Thyroid gland (tissue), 4 donors: Measurements from ENCODE around the gene ASCC1. TPM values are rescaled to one million over a fixed set of nuclear protein-coding genes. Genes with fewer than 3 reads are reported as not detected.

ENCODE experiments used
- DNase-seq, 2 donors: peaks; one replicate each; pipeline ENCODE4 v3.0.0-alpha.2; 2019
- H3K27ac ChIP-seq, 3 donors: fragments of 200-600 bp; sonication (generic); 1 replicate in 2 of 3; 2 replicates in 1 of 3; pipeline ENCODE4 v1.5.1; 2016 to 2019; ENCODE audit warnings: mild to moderate bottlenecking in 1 of 3, moderate library complexity in 1 of 3
- H3K27me3 ChIP-seq: fragments of 200-600 bp; sonication (generic); one replicate; pipeline ENCODE4 v1.5.1; 2019
- H3K36me3 ChIP-seq, 2 donors: fragments of 200-600 bp; sonication (generic); one replicate each; pipeline ENCODE4 v1.5.1; 2016 to 2019
- H3K4me1 ChIP-seq, 2 donors: fragments of 200-600 bp; sonication (generic); one replicate each; pipeline ENCODE4 v1.5.1; 2017 to 2019
- H3K4me3 ChIP-seq, 3 donors: fragments of 200-600 bp; sonication (generic); replicated peaks in 1 of 3; 1 replicate in 2 of 3; 2 replicates in 1 of 3; pipeline ENCODE4 v1.5.1; 2016; ENCODE audit warnings: mild to moderate bottlenecking in 1 of 3
- H3K9me3 ChIP-seq: fragments of 200-600 bp; sonication (generic); one replicate; pipeline ENCODE4 v1.5.1; 2017
- CTCF ChIP-seq, 6 experiments: fragments of 200-600 bp in 3 of 6; fragments of 450-650 bp in 3 of 6; sonication (generic) in 3 of 6; IDR thresholded peaks; one replicate each; pipeline ENCODE4 v1.5.1; 2016 to 2019; ENCODE audit warnings: antibody characterized with exemption in 6 of 6, mild to moderate bottlenecking in 2 of 6, inconsistent platforms in 1 of 6, moderate library complexity in 1 of 6
- POLR2A ChIP-seq, 2 donors: fragments of 450-650 bp; IDR thresholded peaks; one replicate each; pipeline ENCODE4 v1.6.1; 2017; ENCODE audit warnings: antibody characterized with exemption in 2 of 2, mild to moderate bottlenecking in 2 of 2, moderate library complexity in 1 of 2
- WGBS, 2 donors: methylation state at CpG; one replicate each; pipeline ENCODE4 v1.1.5; 2017; 5-methylcytosine and 5-hydroxymethylcytosine counted together
- intact Hi-C: fragments of 100-400 bp; cut with DNase I; formaldehyde crosslinking; loops from one replicate; pipeline ENCODE4 v1.15.1; 2023
- total RNA-seq, 4 donors: library from RNA; depleted of rRNA; stranded (reverse); fragments of >200 nt; gene quantifications; one replicate each; pipeline ENCODE4 v1.2.3, GENCODE V29; 2016

ASCC1 gene
- total RNA-seq, 4 donors from 2014 or later: 26.7 to 30.3 (median 28.1) TPM

GRCh38 chr10:72194949-72195348 is 21.1 kb downstream of the ASCC1 start:
- Histone ChIP-seq H3K27me3 (no peaks in the 10 kb centered on the region), H3K36me3 (peaks cover 12 to 22% of the 10 kb centered on the region in 2 donors), H3K9me3 (no peaks in the 10 kb centered on the region), H3K4me3 (no peak overlapping the region), H3K4me1 (no peaks in the 10 kb centered on the region), H3K27ac (no peak overlapping the region)
- no peak for DNase-seq
- WGBS, 2 donors: 86 to 92% methylated on average over 2 of the region's 2 CpGs
- intact Hi-C loops: no loop called here
- TF ChIP-seq POLR2A (IDR thresholded peaks at IDR 0.05) (no peak), CTCF (IDR thresholded peaks at IDR 0.05) (no peak)

GRCh38 chr10:72186982-72187330 is 29.1 kb downstream of the ASCC1 start:
- Histone ChIP-seq H3K27ac (peak overlapping the region; percentile 39 to 58 (median 53)), H3K9me3 (no peaks in the 10 kb centered on the region), H3K4me3 (no peak overlapping the region), H3K4me1 (peaks cover 0 to 5% of the 10 kb centered on the region in 2 donors), H3K27me3 (no peaks in the 10 kb centered on the region), H3K36me3 (peaks cover 0 to 6% of the 10 kb centered on the region in 2 donors)
- WGBS, 2 donors: 82 to 89% methylated on average over 3 of the region's 3 CpGs
- no peak for DNase-seq
- intact Hi-C loops: no loop called here
- TF ChIP-seq POLR2A (IDR thresholded peaks at IDR 0.05): no peak
- no peak for TF ChIP-seq CTCF (IDR thresholded peaks at IDR 0.05)

GRCh38 chr10:72186258-72186981 is 29.7 kb downstream of the ASCC1 start:
- intact Hi-C loops: no loop called here
- peaks cover 0 to 5% of the 10 kb centered on the region in 2 donors for H3K4me1 ChIP-seq
- TF ChIP-seq POLR2A (IDR thresholded peaks at IDR 0.05): no peak
- TF ChIP-seq CTCF (IDR thresholded peaks at IDR 0.05): no peak
- peak overlapping the region; percentile 39 to 69 (median 56) for H3K27ac ChIP-seq
- peaks cover 0 to 6% of the 10 kb centered on the region in 2 donors for H3K36me3 ChIP-seq
- H3K9me3 ChIP-seq: no peaks in the 10 kb centered on the region
- no peak overlapping the region for H3K4me3 ChIP-seq
- DNase-seq: no peak
- WGBS, 2 donors: 75 to 80% methylated on average over 7 of the region's 7 CpGs
- H3K27me3 ChIP-seq: no peaks in the 10 kb centered on the region

GRCh38 chr10:72184156-72184555 is 31.9 kb downstream of the ASCC1 start:
- WGBS, 2 donors: 98% methylated on average over 2 of the region's 2 CpGs
- Histone ChIP-seq H3K36me3 (no peaks in the 10 kb centered on the region), H3K27me3 (no peaks in the 10 kb centered on the region), H3K4me1 (peaks cover 0 to 5% of the 10 kb centered on the region in 2 donors), H3K4me3 (no peak overlapping the region), H3K9me3 (no peaks in the 10 kb centered on the region), H3K27ac (no peak overlapping the region)
- DNase-seq: no peak
- intact Hi-C loops: no loop called here
- TF ChIP-seq POLR2A (IDR thresholded peaks at IDR 0.05) (no peak), CTCF (IDR thresholded peaks at IDR 0.05) (no peak)

GRCh38 chr10:72177454-72177853 is 38.6 kb downstream of the ASCC1 start:
- intact Hi-C loops: no loop called here
- H3K4me3 ChIP-seq: no peak overlapping the region
- no peak overlapping the region for H3K27ac ChIP-seq
- no peaks in the 10 kb centered on the region for H3K9me3 ChIP-seq
- 97 to 100% methylated on average over 2 of the region's 2 CpGs for WGBS, 2 donors
- no peak for DNase-seq
- TF ChIP-seq POLR2A (IDR thresholded peaks at IDR 0.05): no peak
- no peak for TF ChIP-seq CTCF (IDR thresholded peaks at IDR 0.05)
- no peaks in the 10 kb centered on the region for H3K27me3 ChIP-seq
- no peaks in the 10 kb centered on the region for H3K36me3 ChIP-seq
- H3K4me1 ChIP-seq: peaks cover 15 to 17% of the 10 kb centered on the region in 2 donors
